K562 (cell line): ENCODE measurements around the gene FDX2. TPM values are rescaled to one million over a fixed set of nuclear protein-coding genes. Genes with fewer than 3 reads are reported as not detected.
A peak's percentile ranks its signal among the peaks of the same experiment; 100 is the strongest.

ENCODE experiments used
- ARID3A ChIP-seq: IDR thresholded peaks from 2 replicates; pipeline ENCODE4 v1.6.1; 2012; ENCODE audit warnings: low read depth, low read length, improper control_type of control experiment, borderline replicate concordance
- BCLAF1 ChIP-seq, 2 experiments: fragments of 450-650 bp in 1 of 2; IDR thresholded peaks; 2 replicates each; pipeline ENCODE4 v1.6.1; 2011 to 2017; ENCODE audit warnings: low read depth in 2 of 2, antibody characterized with exemption in 1 of 2, borderline replicate concordance in 1 of 2, low read length in 1 of 2, mild to moderate bottlenecking in 1 of 2, mixed read lengths in 1 of 2; ENCODE audit not compliant: control insufficient read depth in 1 of 2
- CTCFL ChIP-seq: IDR thresholded peaks from 2 replicates; pipeline ENCODE4 v1.6.1; 2011; ENCODE audit warnings: borderline replicate concordance, low read depth, mild to moderate bottlenecking, moderate library complexity, low read length; ENCODE audit not compliant: insufficient read depth, poor library complexity, severe bottlenecking
- DLX4 ChIP-seq: fragments of 250-450 bp; sonication (Bioruptor Pico); IDR thresholded peaks from 2 replicates; pipeline ENCODE4 v1.6.1; 2021; ENCODE audit warnings: mild to moderate bottlenecking
- EP300 ChIP-seq: IDR thresholded peaks from 2 replicates; pipeline ENCODE4 v1.6.1; 2012; ENCODE audit warnings: low read length, improper control_type of control experiment
- ETV5 ChIP-seq: sonication (generic); formaldehyde crosslinking; IDR thresholded peaks from 2 replicates; pipeline ENCODE4 v1.4.0; 2020; ENCODE audit warnings: low read depth, mild to moderate bottlenecking, missing genetic modification reagents
- GTF3C2 ChIP-seq: IDR thresholded peaks from 3 replicates; pipeline ENCODE4 v1.6.1; 2011; ENCODE audit warnings: borderline replicate concordance, mild to moderate bottlenecking, moderate library complexity; ENCODE audit not compliant: insufficient read length; ENCODE audit errors: extremely low read depth
- KAT2B ChIP-seq: IDR thresholded peaks from one replicate; pipeline ENCODE4 v1.6.1; 2012; ENCODE audit warnings: low read depth, mild to moderate bottlenecking, control low read depth, inconsistent platforms, low read length, moderate library complexity
- LEF1 ChIP-seq: fragments of 450-650 bp; IDR thresholded peaks from 2 replicates; pipeline ENCODE4 v1.6.1; 2016; ENCODE audit warnings: mild to moderate bottlenecking
- MITF ChIP-seq: IDR thresholded peaks from 2 replicates; pipeline ENCODE4 v1.6.1; 2014; ENCODE audit warnings: antibody characterized with exemption
- PURB ChIP-seq: sonication (generic); formaldehyde crosslinking; IDR thresholded peaks from 2 replicates; pipeline ENCODE4 v1.9.0; 2021; ENCODE audit warnings: low read depth, mild to moderate bottlenecking, missing genetic modification reagents
- TAF1 ChIP-seq: IDR thresholded peaks from 2 replicates; pipeline ENCODE4 v1.6.1; 2011; ENCODE audit warnings: mild to moderate bottlenecking, low read length, moderate library complexity; ENCODE audit not compliant: insufficient read depth, control insufficient read depth, severe bottlenecking; ENCODE audit errors: extremely low read depth
- polyA plus RNA-seq, 8 experiments: library from polyadenylated mRNA; depleted of rRNA in 4 of 8; stranded (reverse) in 5 of 8; unstranded in 3 of 8; fragments of >200 nt; fragmentation: Nextera tagmentation in 2 of 8; fragmentation: Illumina TruSeq in 1 of 8; extraction: Ambion mirVana in 2 of 8; extraction: Trizol in 1 of 8; gene quantifications; 2 replicates each; pipeline versions ENCODE4 v1.2.1 to v1.2.3, GENCODE V29; 2011 to 2014; ENCODE audit warnings: inconsistent platforms in 1 of 8, missing spikeins in 1 of 8
- total RNA-seq, 7 experiments: library from RNA; depleted of rRNA in 6 of 7; stranded (reverse); fragments of >200 nt in 6 of 7; fragmentation: Illumina TruSeq in 2 of 7; extraction: Trizol in 2 of 7; gene quantifications; 2 replicates each; pipeline versions ENCODE4 v1.2.1 to v1.2.3, GENCODE V29; 2011 to 2021; ENCODE audit warnings: low replicate concordance in 1 of 7

FDX2 gene
- total and polyA plus RNA-seq, 9 of the 15 experiments (the other 6 are each of a cell fraction or from before 2014, with no cell fraction given) = 2.5 to 49.8 (median 29.7) TPM

- no peak for TF ChIP-seq BCLAF1 (IDR thresholded peaks at IDR 0.05; ENCODE audit: borderline replicate concordance in 1 of 2, control insufficient read depth in 1 of 2, low read depth in 2 of 2, low read length in 1 of 2)
- TF ChIP-seq TAF1 = no peak
- TF ChIP-seq ETV5 (CRISPR knock-in tag) = no peak
- no peak for TF ChIP-seq GTF3C2
- TF ChIP-seq PURB = no peak
- TF ChIP-seq KAT2B = no peak
- TF ChIP-seq CTCFL = no peak
- TF ChIP-seq EP300 = peak; percentile 1; the same call in 1 of the 2 replicates
- TF ChIP-seq LEF1 = no peak
- TF ChIP-seq MITF = no peak
- TF ChIP-seq DLX4 = no peak
- TF ChIP-seq ARID3A = no peak
Measured at GRCh38 chr19:10333758-10334587, 18.2 kb upstream of the FDX2 start (continued).
